Measurements from ENCODE around the gene CHAF1A.
A peak's percentile ranks its signal among the peaks of the same experiment; 100 is the strongest.

CHAF1A gene

DNA sequence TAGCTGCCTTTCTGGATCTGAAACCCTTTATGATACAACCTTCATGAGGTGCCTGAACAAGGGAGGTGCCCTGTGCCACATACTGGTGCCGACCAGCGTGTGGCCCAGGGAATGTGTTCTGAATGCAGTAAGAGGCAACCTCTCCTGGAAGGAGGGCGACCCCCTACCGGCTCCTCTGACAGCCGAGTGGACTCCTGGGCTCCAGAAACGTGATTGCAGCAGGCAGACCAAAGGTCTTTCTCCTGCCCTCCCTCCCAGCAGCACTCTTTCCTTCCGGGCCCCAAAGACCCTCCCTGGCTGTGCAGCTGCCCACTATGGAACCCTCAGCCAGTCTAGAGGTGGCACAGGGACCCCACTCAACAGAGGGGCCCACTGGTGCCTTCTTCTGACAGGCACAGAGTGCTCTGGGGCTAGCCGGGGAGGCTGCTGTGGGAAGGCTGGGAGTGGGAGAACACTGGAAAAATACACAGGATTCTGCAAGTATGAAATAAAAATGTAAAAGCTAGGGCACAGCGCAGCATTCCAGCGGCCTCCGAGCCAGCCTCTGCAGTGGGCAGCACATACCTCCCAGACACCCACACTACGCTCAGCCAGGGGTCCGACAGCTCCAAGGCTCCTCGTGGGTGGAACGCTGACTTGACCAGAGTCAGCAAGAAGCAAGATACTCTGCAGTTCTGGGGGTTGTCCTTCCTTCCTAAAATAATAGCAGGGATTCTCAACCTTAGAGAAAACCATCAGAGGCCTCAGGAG is 17.0 kb upstream of the CHAF1A start:
- no peak for DNase-seq

- DNase-seq, result no peak
Observed at GRCh38 chr19:4386041-4386782, 16.2 kb upstream of the CHAF1A start.

GRCh38 chr19:4388337-4389063 is 13.9 kb upstream of the CHAF1A start:
- no peak for DNase-seq

DNA sequence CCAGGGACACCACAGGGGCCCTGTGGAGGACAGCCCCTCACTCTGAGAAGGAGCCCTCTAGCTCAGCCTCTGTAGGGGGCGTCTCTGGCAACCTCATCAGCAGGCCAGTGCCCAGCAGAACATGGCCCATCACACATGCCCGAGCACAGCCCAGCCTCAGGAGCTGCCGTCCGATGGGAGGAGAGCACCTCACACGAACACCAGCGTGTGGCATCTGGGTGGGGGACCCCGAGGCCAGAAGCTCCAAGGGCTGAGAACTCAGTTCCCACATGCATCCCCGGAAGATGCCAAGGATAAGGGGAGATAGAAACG is 13.4 kb upstream of the CHAF1A start:
- DNase-seq, result no peak

GRCh38 chr19:4389511-4390016 is 12.9 kb upstream of the CHAF1A start:
- no peak for DNase-seq

DNA sequence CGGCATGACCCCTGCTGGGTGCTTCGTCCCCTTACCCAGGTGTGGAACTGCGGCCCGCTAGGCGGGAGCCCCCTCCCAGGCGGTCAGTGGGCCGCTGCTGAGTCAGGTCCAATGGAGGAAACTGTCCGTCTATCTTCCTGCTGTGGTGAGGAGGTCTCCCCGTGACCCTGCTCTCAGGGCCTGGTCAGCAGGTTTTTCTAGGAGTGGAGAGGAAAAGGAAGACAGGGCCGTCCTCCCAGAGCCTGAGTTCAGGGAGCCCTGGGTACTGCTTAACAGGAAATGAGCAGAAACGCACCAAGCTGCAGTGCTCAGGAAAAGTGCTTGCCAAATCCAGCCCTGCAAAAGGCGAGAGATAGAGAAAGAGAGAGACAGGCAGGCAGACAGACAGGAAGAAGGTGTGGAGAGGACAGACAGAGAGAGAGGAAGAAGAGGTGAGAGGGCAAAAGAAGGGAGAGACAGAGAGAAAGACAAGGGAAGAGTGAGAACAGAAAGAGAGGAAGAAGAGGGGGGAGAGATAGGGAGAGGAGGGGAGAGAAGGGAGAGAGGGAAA is 12.3 kb upstream of the CHAF1A start:
- no peak for DNase-seq

DNA sequence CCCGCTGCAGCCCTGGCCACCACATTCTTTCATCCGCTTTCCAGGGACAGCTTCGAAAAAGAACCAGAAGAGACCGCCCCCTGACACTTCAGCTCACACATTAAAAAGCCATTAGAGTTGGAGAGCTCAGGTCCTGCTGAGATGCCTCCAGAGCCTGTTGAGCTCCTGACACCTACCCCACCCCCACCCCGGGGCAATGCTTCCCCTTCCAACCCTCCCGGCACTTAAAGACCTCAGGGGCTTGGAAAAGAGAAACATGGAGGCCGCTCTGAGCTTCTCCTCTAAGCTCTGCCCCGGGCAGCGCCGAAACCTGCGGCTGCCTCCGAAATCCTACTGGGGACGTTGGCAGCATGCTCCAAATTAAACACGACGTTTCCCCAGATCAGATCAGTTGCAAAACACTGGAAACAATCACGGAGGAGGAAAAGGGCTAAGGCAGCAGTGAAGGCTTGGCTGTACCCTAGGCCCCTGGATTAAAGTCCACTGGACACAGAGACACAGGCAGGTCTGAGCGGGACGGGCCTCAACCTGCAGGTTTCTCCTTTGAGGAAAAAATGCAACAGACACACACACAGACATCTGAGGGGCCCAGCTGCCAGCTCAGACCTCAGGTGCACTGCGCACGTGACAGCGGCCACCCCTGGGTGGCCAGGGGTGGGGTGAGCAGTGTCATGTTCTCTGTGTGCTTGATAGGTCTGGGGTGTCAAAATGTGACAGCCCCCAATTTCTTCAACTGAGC is 11.7 kb upstream of the CHAF1A start:
- no peak for DNase-seq

DNA sequence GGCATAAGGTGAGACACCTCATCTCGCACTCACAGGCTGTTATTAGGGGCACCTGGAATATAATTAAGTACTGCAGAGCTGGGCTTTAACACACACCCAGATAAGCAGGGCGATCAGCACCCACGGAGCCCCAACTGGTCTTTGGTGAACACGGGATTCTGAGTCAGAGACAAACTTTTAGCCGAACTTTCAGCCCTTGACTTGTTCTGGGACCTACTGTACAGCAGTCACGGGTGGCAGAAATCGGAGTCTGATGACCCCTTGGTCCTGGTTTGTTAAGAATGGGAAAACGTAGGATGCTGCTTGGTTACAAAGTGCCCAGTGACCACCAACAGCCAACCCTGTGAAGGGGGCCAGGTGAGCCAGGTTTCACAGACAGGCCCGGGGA is 11.1 kb upstream of the CHAF1A start:
- no peak for DNase-seq

DNA sequence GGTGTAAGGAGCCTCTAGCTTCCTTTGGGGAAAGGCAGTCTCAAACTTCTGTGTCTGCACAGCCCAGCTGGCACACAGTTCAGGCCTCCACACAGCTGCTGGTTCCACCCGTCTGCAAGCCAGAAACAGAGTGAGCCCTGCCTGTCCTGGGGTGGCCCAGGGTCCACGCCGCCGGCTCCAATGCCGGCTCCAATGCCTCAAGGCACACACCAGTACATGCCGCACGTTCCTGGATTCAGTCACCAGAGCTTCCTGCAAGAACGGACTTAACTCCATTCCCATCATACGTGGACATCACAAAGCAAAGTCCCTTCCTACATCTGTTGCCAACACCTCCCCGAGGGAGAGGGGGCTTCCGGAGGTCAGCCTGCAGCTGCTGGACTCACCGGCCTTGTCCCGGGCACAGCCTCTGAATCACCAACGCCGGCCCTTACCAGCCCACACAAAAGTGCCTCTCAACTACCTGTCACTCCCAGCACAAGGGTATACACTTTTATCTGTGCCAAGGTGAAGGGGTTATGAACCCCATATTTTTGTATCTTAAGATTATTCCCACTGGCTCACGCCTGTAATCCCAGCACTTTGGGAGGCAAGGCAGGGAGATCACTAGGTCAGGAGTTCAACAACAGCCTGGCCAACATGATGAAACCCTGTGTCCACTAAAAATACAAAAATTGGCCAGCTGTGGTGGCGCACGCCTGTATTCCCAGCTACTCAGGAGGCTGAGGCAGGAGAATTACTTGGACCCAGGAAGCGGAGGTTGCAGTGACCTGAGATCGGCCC is 10.5 kb upstream of the CHAF1A start:
- no peak for DNase-seq

GRCh38 chr19:4393947-4394590 is 8.4 kb upstream of the CHAF1A start:
- no peak for DNase-seq

DNA sequence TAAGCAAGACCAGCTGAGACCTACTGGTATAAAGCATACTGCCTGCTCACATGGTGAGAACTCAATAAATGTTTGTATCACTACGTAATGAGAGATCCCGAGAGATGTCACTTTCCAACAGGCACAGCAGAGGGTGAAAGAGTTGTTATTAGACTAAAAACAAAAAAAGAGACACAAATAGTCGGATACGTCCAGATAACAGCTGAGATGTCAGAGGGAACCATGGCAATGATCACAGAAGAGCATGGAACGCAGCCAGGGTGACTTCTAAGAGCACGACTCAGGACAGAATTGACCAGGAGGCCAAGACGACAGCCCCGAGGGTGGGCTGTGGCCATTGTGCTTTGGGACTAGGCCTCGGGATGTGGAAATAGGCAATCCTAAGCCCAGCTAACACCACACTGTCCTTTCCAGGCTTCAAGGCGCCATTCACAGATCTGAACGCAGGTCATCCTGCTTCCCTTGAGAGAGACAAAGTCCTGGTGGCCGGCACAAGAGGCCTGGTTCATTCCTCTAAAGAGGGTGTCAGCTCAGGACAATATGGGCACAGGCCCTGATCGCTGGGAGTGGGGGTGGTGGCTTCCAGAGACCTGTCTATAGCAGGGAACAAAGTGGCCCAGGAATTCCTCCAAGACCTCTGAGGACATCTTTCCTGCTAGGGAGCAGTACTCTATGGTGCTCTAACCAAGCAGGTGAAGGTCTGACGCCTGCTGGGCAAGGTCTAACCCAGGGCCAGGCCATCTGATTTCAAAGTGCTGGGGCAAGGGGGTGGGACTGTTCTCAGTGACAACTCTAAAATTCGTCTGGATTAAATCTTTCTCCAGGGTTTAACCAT is 5.3 kb upstream of the CHAF1A start:
- no peak for DNase-seq

- DNase-seq, result no peak
Observed at GRCh38 chr19:4399812-4400134, 2.7 kb upstream of the CHAF1A start.

DNA sequence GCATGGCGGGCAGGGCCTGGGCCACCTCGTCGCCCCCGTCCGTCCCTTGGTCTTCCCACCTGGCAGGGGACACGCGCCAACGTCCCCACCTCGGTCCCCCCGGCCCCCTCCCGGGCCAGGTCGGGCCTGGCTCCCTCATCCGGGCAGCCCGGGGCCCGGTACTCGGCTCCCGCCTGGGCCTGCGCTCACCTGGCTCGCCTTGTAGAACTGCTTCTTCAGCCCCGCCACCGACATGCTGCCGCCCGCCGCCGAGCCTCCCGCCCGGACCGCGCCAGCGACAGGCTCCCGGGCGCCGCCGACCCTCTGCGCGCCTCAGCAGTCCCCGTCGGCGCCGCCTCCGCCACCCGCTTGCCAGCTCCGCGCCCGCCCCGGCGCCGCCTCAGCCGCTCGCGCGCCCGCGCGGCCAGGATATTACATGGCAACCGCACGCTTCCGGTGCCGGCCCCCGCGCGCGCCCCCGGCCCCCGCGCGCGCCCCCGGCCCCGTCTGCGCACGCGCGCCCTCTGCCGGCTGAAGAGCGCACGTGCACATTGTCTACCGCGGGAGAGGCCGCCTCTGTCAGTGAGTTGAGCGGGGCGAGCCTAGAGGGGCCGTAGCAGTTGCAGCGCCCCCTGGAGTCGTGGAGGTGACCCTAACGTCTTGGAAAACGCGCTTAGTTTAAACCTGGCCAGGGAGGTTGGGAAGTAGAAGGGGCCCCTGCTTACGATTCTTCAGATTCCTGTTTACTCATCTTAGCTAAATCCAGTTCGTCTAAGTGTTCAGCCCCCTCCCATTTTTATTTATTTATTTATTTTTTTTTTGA is 2.1 kb upstream of the CHAF1A start, which contains the start of gene SH3GL1:
TSS of gene SH3GL1 (minus strand) at position 413 of the 802 bp plus-strand sequence. CDS start at position 234, 179 bp downstream.
- DNase-seq, result peak; percentile 92

DNA sequence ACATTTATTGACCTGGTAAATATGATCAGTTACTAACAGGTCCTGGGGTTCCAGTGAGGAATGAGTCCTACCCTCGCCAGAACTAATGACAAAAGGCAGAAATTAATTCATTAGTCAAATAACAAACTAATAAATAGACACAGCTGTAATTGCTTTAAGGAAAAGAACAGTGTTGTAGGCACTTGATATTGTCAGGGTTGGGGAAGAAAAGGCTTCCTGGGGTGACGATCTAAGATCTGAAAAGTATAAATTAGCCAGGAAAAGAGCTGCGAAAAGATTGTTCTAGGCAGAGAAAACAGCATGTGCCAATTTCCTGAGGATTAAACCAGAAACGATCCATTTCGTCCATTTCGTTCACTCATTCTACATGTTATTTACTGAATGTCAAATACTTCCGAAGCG is 670 bp upstream of the CHAF1A start:
- DNase-seq, result no peak

GRCh38 chr19:4403005-4403761 is 743 bp downstream of the CHAF1A start:
- DNase-seq, result no peak

DNA sequence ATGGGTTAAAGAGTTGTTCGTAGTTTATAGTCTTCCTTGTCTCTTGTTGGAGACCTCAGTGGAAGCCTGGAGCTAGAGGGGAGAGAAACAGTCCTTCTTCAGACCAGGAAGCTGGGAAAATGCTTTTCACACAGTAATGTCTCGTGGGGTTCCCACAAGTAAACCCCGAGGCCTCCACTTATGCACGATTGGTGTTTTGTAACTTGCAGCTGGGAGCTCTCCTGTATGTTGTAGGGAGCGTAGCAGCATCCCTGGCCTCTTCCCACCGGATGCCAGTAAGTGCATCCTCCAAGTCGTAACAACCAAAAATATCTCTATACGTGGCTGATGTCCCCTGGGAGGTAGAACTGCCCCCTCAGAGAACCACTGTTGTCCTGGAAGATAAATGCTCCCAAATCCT is 3.5 kb downstream of the CHAF1A start:
- no peak for DNase-seq

DNA sequence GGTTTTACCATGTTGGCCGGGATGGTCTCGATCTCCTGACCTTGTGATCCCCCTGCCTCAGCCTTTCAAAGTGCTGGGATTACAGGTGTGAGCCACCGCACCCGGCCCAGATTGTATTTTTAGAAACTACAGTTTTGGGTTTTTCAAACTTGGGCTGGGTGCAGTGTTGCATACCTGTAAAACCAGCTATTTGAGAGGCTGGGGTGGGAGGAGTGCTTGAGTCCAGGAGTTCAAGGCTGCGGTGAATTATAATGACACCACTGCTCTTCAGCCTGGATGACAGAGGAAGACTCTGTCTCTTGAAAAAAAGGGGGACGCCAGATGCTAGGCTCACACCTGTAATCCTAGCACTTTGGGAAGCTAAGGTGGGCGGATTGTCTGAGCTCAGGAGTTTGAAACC is 4.2 kb downstream of the CHAF1A start:
- no peak for DNase-seq

- DNase-seq, result no peak
Observed at GRCh38 chr19:4409123-4409933, 6.9 kb downstream of the CHAF1A start.
